ENCODE results near the gene FOXP1.

Gene FOXP1

DNA sequence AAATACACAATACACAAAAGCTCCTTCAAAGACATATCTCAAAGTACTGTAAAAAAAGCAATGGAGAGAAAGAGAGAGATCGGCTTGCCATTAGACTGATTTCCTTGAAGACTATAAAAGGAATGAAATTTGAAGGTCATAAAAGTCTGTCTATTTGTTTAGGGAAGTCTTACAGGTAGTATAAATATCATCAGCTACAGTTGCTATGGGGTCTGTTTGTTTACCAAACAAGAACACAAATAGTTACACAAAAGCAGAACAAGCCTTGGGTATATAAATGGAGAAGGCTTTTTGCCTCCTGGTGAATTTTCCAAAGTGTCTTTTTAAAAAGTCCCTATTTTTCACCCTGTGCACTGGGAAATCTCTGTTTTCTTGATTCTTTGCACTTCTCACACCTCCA lies 552.3 kb downstream of the FOXP1 start:
- Histone ChIP-seq H3K36me3 (ENCODE audit: control insufficient read depth, insufficient read depth, low read length) (no peaks in the 10 kb centered on the region), H3K27me3 (ENCODE audit: control insufficient read depth, insufficient read depth, low read length, poor library complexity, severe bottlenecking) (no peaks in the 10 kb centered on the region), H3K4me3 (ENCODE audit: insufficient read depth, low read depth, low read length) (no peak overlapping the region), H3K27ac (ENCODE audit: insufficient read depth, low read depth, low read length, poor library complexity, severe bottlenecking) (no peak overlapping the region), H3K4me1 (ENCODE audit: control insufficient read depth, insufficient read depth, low read length) (no peaks in the 10 kb centered on the region), H3K9me3 (ENCODE audit: control insufficient read depth, low read length) (no peaks in the 10 kb centered on the region)
- WGBS, 2 experiments = 93 to 100% methylated on average over 1 of the region's 1 CpG

DNA sequence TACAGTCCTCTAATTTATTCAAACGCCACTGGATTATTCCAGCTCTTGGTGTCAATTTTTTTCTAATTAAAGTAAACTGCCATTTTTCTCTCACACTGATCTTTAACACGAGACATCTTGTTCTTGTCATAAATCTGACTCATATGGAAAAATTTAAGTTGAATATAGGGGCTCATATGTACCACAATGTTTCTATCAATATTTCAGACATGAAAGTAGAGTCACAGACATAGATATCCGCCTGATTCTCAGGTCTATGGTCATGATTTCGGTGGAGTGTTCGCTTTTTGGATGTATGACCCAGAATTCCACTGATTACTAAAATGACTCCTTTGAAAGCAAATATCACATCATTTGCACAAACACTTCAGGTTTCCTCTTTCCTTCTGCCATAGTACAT lies 552.8 kb downstream of the FOXP1 start:
- no peaks in the 10 kb centered on the region for H3K36me3 ChIP-seq (ENCODE audit: control insufficient read depth, insufficient read depth, low read length)
- no peaks in the 10 kb centered on the region for H3K9me3 ChIP-seq (ENCODE audit: control insufficient read depth, low read length)
- 95 to 98% methylated on average over 4 to 5 of the region's 5 CpGs for WGBS, 2 experiments
- H3K27ac ChIP-seq (ENCODE audit: insufficient read depth, low read depth, low read length, poor library complexity, severe bottlenecking) = no peak overlapping the region
- H3K27me3 ChIP-seq (ENCODE audit: control insufficient read depth, insufficient read depth, low read length, poor library complexity, severe bottlenecking) = no peaks in the 10 kb centered on the region
- H3K4me3 ChIP-seq (ENCODE audit: insufficient read depth, low read depth, low read length) = no peak overlapping the region
- H3K4me1 ChIP-seq (ENCODE audit: control insufficient read depth, insufficient read depth, low read length) = no peaks in the 10 kb centered on the region

DNA sequence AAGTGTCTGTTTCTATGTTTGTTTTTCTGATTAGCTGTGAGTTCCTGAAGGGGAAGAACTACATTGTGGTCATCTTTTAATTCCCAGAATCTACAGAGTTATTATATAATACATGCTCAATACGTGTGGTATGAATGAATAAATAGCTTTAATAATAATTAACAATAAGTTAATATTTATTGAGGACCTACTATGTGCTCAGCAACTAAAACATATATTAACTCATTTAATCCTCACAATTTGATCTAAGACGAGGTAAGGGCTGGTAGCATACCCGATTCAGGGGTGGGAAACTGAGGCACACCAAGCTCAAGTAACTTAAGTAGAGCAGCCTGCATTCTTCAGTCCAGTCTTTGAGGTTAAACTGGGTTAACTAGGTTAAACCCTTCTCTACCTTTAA lies 553.8 kb downstream of the FOXP1 start:
- Histone ChIP-seq H3K27me3 (ENCODE audit: control insufficient read depth, insufficient read depth, low read length, poor library complexity, severe bottlenecking) (no peaks in the 10 kb centered on the region), H3K9me3 (ENCODE audit: control insufficient read depth, low read length) (no peaks in the 10 kb centered on the region), H3K4me3 (ENCODE audit: insufficient read depth, low read depth, low read length) (no peak overlapping the region), H3K4me1 (ENCODE audit: control insufficient read depth, insufficient read depth, low read length) (no peaks in the 10 kb centered on the region), H3K27ac (ENCODE audit: insufficient read depth, low read depth, low read length, poor library complexity, severe bottlenecking) (no peak overlapping the region), H3K36me3 (ENCODE audit: control insufficient read depth, insufficient read depth, low read length) (no peaks in the 10 kb centered on the region)
- 93 to 94% methylated on average over 2 of the region's 3 CpGs for WGBS, 2 experiments

DNA sequence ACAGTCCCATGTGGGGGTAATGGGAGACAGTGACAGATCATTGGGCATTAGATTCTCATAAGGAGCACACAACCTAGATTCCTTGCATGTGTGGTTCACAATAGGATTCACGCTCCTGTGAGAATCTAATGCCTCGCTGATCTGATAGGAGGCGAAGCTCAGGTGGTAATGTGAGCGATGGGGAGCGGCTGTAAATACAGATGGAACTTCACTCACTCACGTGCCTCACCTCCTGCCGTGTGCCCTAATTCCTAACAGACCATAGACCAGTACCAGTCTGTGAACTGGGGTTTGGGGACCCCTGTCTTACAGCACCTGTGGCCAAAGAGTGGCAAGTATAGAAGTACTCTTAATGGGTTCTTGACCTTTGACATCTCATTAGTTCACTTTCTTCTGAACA lies 554.7 kb downstream of the FOXP1 start:
- Histone ChIP-seq H3K27me3 (ENCODE audit: control insufficient read depth, insufficient read depth, low read length, poor library complexity, severe bottlenecking) (no peaks in the 10 kb centered on the region), H3K27ac (ENCODE audit: insufficient read depth, low read depth, low read length, poor library complexity, severe bottlenecking) (no peak overlapping the region)

DNA sequence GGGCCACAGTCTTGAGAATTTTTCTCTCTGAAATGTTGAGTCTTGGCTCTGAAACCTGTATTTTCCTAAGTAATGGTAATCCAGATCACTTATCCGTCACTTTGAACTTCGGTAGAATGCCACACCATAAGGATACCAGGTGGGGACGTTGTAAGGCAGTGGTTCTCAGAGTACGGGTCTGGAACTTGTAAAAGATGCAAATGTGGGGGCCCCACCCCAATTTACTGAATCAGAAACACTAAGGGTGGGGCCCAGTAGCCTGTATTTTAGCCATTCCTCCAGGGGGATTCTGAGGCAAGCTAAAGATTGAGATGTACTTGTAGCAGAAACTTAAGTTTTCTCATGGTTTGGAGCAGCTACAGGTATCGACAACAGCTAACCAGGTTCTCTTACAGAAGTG lies 555.3 kb downstream of the FOXP1 start:
- H3K4me3 ChIP-seq (ENCODE audit: insufficient read depth, low read depth, low read length) = no peak overlapping the region

More for the DNA sequence above, 554.7 kb downstream of the FOXP1 start:
- Histone ChIP-seq H3K4me3 (ENCODE audit: insufficient read depth, low read depth, low read length) (no peak overlapping the region), H3K9me3 (ENCODE audit: control insufficient read depth, low read length) (no peaks in the 10 kb centered on the region), H3K4me1 (ENCODE audit: control insufficient read depth, insufficient read depth, low read length) (no peaks in the 10 kb centered on the region), H3K36me3 (ENCODE audit: control insufficient read depth, insufficient read depth, low read length) (no peaks in the 10 kb centered on the region)
- 94 to 97% methylated on average over 7 of the region's 7 CpGs for WGBS, 2 experiments

DNA sequence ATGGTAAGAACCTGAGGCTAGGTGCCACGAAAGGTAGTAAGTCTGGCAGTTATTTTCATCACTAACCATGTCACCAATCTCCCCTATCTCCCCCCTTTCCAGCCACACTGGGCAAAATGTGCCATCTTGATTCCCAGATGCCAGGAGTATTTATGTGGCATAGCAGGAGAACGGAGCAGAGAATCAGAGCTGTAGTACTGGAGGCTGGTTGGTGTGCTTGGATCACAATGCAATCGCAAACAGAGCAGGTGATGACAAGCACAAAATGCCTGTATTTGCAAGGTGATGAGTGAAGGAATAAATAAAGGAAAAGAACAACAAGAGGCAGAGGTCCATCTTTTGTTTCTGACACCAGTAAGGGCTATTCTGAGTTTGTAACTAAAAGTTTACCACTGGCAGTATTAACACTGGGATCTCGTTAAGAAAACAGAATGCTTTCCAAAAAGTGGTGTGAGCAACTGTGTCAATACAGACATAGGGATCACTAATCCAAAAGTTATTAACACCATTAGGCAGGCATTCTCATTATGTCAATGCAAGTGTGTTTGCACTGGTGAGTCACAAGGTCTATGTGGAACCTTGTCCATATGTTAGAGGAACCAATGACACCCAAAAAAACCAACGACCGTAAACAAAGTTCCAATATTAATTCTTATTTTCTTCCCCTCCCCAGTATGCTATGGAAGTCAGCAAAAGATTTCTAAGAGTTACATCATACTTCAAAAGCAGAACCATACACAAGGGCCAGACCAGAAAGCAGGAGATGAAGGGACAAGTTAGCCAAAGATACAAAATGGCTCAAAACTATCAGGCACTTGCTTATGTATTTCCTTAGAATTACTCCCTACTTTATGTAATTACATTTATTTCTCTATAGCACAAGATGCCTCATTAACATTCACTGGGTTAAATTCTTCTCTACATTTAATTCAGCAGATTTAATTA lies 556.6 kb downstream of the FOXP1 start:
- 93 to 96% methylated on average over 6 of the region's 6 CpGs for WGBS, 2 experiments
- peaks cover 7% of the 10 kb centered on the region for H3K4me1 ChIP-seq (ENCODE audit: control insufficient read depth, insufficient read depth, low read length)
- no peak overlapping the region for H3K4me3 ChIP-seq (ENCODE audit: insufficient read depth, low read depth, low read length)
- no peaks in the 10 kb centered on the region for H3K9me3 ChIP-seq (ENCODE audit: control insufficient read depth, low read length)
- H3K36me3 ChIP-seq (ENCODE audit: control insufficient read depth, insufficient read depth, low read length) = no peaks in the 10 kb centered on the region
- H3K27ac ChIP-seq (ENCODE audit: insufficient read depth, low read depth, low read length, poor library complexity, severe bottlenecking) = no peak overlapping the region
- no peaks in the 10 kb centered on the region for H3K27me3 ChIP-seq (ENCODE audit: control insufficient read depth, insufficient read depth, low read length, poor library complexity, severe bottlenecking)

More for the DNA sequence above, 555.3 kb downstream of the FOXP1 start:
- no peaks in the 10 kb centered on the region for H3K9me3 ChIP-seq (ENCODE audit: control insufficient read depth, low read length)
- WGBS, 2 experiments = 93 to 94% methylated on average over 5 of the region's 5 CpGs
- H3K27me3 ChIP-seq (ENCODE audit: control insufficient read depth, insufficient read depth, low read length, poor library complexity, severe bottlenecking) = no peaks in the 10 kb centered on the region
- H3K27ac ChIP-seq (ENCODE audit: insufficient read depth, low read depth, low read length, poor library complexity, severe bottlenecking) = no peak overlapping the region
- no peaks in the 10 kb centered on the region for H3K4me1 ChIP-seq (ENCODE audit: control insufficient read depth, insufficient read depth, low read length)
- H3K36me3 ChIP-seq (ENCODE audit: control insufficient read depth, insufficient read depth, low read length) = no peaks in the 10 kb centered on the region

DNA sequence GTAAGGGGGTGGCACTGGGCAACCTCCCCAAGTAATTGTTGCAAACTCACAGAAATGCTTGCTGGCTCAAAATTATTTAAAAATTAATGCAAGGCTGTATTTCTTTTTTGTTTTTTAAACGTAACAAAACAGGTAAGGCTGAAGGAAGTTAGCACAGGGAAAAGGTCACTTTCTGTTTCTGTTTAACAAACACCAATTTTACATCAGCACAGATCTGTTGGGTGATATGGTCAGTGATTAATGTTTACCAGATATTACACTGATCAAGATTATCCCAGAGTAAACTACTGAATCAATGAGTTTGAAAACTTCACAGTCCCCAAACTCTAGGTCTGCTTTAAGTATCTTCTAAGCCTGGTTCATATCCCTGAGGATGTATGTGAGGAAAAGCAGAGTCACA lies 558.0 kb downstream of the FOXP1 start:
- Histone ChIP-seq H3K4me1 (ENCODE audit: control insufficient read depth, insufficient read depth, low read length) (peaks cover 7% of the 10 kb centered on the region), H3K36me3 (ENCODE audit: control insufficient read depth, insufficient read depth, low read length) (no peaks in the 10 kb centered on the region), H3K27ac (ENCODE audit: insufficient read depth, low read depth, low read length, poor library complexity, severe bottlenecking) (no peak overlapping the region), H3K4me3 (ENCODE audit: insufficient read depth, low read depth, low read length) (no peak overlapping the region), H3K27me3 (ENCODE audit: control insufficient read depth, insufficient read depth, low read length, poor library complexity, severe bottlenecking) (no peaks in the 10 kb centered on the region), H3K9me3 (ENCODE audit: control insufficient read depth, low read length) (no peaks in the 10 kb centered on the region)
- 100% methylated on average over 1 of the region's 1 CpG for WGBS, 2 experiments

DNA sequence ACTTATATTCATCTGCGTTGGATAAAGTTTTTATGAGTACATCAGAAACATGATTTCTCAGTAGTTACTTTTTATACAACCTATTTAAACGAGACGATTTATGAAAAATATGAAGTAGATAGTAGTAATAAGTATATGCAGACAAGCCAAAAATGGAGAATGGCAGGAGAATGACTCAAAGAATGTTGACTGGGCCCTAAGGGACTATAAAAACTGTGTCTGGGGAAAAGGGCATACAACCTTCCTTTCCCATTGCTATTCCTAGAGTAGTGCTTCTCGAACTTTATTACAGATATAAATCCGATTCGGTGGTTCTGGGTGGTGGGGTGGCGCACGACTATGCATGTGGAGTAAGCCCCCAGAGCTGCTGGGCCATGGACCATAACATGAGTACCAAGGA lies 558.5 kb downstream of the FOXP1 start:
- peaks cover 7% of the 10 kb centered on the region for H3K4me1 ChIP-seq (ENCODE audit: control insufficient read depth, insufficient read depth, low read length)
- H3K4me3 ChIP-seq (ENCODE audit: insufficient read depth, low read depth, low read length) = no peak overlapping the region
- no peak overlapping the region for H3K27ac ChIP-seq (ENCODE audit: insufficient read depth, low read depth, low read length, poor library complexity, severe bottlenecking)
- no peaks in the 10 kb centered on the region for H3K36me3 ChIP-seq (ENCODE audit: control insufficient read depth, insufficient read depth, low read length)
- no peaks in the 10 kb centered on the region for H3K9me3 ChIP-seq (ENCODE audit: control insufficient read depth, low read length)
- H3K27me3 ChIP-seq (ENCODE audit: control insufficient read depth, insufficient read depth, low read length, poor library complexity, severe bottlenecking) = no peaks in the 10 kb centered on the region
- WGBS, 2 experiments = 96% methylated on average over 8 of the region's 8 CpGs

DNA sequence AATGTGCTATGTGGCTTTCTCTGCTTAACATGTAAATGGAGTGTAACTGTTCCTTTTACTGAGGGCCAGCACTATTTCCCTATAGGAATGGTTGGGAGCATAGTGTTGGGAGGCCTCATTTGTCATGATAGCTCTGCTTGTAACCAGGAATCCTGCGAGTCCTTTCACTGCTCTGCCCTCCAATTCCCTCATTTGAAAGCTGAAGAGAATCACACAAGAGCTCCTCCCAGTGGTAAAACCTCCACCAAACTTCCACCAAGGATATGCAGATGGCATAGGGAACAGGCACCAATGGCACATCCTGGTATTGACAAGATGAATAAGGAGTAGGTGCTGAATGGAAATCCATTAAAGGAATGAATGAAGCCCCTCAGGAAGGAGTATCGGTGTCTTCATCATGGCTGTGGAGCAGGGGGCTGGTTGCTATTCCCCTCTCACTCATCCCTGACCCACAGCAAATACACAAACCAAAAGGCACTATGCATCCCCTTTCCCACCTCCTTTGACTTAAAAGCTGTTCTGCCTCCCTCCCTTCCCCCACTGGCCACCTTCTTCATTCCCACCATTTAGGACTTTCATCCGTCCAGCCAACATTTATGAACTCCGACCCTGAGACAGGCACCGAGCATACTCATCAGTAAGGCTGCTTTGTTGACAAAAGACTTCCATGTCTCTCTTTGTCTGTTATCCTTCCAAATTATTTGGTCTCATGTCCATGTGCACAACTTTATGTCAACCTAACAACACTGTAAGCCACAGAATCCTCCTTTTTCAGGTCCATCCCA lies 560.8 kb downstream of the FOXP1 start:
- H3K4me1 ChIP-seq (ENCODE audit: control insufficient read depth, insufficient read depth, low read length) = peaks cover 7% of the 10 kb centered on the region
- no peak overlapping the region for H3K27ac ChIP-seq (ENCODE audit: insufficient read depth, low read depth, low read length, poor library complexity, severe bottlenecking)
- 68% methylated on average over 5 of the region's 5 CpGs for WGBS, 2 experiments
- H3K9me3 ChIP-seq (ENCODE audit: control insufficient read depth, low read length) = no peaks in the 10 kb centered on the region
- no peaks in the 10 kb centered on the region for H3K27me3 ChIP-seq (ENCODE audit: control insufficient read depth, insufficient read depth, low read length, poor library complexity, severe bottlenecking)
- no peak overlapping the region for H3K4me3 ChIP-seq (ENCODE audit: insufficient read depth, low read depth, low read length)
- H3K36me3 ChIP-seq (ENCODE audit: control insufficient read depth, insufficient read depth, low read length) = no peaks in the 10 kb centered on the region

DNA sequence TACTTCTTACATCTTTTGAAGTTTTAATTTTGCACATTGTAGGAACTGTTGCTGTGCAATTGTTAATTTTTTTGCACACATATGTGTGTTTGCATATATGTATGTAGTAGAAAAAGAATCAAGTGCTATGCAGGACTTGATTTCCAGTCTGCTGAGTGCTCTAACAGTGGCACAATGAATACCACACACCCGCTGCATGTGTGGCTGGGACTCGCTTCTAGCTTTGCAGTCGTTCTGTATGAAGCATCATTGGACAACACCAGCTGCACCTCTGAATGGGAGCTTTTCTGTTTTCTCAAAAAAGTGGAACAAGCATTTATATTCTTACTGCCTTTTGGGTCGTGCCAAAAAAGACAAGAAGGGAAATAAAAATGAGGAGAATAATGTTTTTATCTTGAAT lies 564.7 kb downstream of the FOXP1 start:
- no peaks in the 10 kb centered on the region for H3K27me3 ChIP-seq (ENCODE audit: control insufficient read depth, insufficient read depth, low read length, poor library complexity, severe bottlenecking)

More for the DNA sequence above, 564.7 kb downstream of the FOXP1 start:
- Histone ChIP-seq H3K9me3 (ENCODE audit: control insufficient read depth, low read length) (no peaks in the 10 kb centered on the region), H3K27ac (ENCODE audit: insufficient read depth, low read depth, low read length, poor library complexity, severe bottlenecking) (no peak overlapping the region), H3K4me3 (ENCODE audit: insufficient read depth, low read depth, low read length) (no peak overlapping the region), H3K4me1 (ENCODE audit: control insufficient read depth, insufficient read depth, low read length) (peaks cover 7% of the 10 kb centered on the region), H3K36me3 (ENCODE audit: control insufficient read depth, insufficient read depth, low read length) (peaks cover 3% of the 10 kb centered on the region)
- WGBS, 2 experiments = 91 to 96% methylated on average over 4 of the region's 4 CpGs

Measured in ectodermal cell (in vitro differentiated cells).